OCI-LY3 (cell line): ENCODE measurements around the gene UNC80.

Source experiments
- EZH2phosphoT487 ChIP-seq: fragments of 200-600 bp; shearing (Covaris generic); IDR thresholded peaks from 2 replicates; pipeline ENCODE4 v1.6.1; 2018; ENCODE audit warnings: antibody characterized with exemption, mixed run types, low read depth
- TF ChIP-seq, protein P1 (sequence below): fragments of 200-600, 300-600 bp; sonication (generic); IDR thresholded peaks from 2 replicates; pipeline ENCODE4 v1.5.1; 2014; ENCODE audit warnings: antibody characterized with exemption, low read length, low read depth

- TF ChIP-seq, protein P1, sequence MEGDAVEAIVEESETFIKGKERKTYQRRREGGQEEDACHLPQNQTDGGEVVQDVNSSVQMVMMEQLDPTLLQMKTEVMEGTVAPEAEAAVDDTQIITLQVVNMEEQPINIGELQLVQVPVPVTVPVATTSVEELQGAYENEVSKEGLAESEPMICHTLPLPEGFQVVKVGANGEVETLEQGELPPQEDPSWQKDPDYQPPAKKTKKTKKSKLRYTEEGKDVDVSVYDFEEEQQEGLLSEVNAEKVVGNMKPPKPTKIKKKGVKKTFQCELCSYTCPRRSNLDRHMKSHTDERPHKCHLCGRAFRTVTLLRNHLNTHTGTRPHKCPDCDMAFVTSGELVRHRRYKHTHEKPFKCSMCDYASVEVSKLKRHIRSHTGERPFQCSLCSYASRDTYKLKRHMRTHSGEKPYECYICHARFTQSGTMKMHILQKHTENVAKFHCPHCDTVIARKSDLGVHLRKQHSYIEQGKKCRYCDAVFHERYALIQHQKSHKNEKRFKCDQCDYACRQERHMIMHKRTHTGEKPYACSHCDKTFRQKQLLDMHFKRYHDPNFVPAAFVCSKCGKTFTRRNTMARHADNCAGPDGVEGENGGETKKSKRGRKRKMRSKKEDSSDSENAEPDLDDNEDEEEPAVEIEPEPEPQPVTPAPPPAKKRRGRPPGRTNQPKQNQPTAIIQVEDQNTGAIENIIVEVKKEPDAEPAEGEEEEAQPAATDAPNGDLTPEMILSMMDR, result no peak
- no peak for TF ChIP-seq EZH2phosphoT487
These were observed 10.1 kb upstream of the UNC80 start for GRCh38 chr2:209761566-209761965.
